K562 (cell line): ENCODE data around the gene PARK7. TPM values are rescaled to one million over a fixed set of nuclear protein-coding genes. Genes with fewer than 3 reads are reported as not detected.

Experiments
- ADNP ChIP-seq: fragments of 200-800 bp; sonication (Bioruptor generic); IDR thresholded peaks from 2 replicates; pipeline ENCODE4 v1.6.1; 2016; ENCODE audit warnings: missing genetic modification characterization, missing compliant biosample characterization
- CGGBP1 ChIP-seq: fragments of 250-450 bp; sonication (Bioruptor Pico); IDR thresholded peaks from 2 replicates; pipeline ENCODE4 v1.9.0; 2021; ENCODE audit warnings: mild to moderate bottlenecking
- ETS2 ChIP-seq: IDR thresholded peaks from 2 replicates; pipeline ENCODE4 v1.6.1; 2016; ENCODE audit warnings: borderline replicate concordance, missing genetic modification characterization, mild to moderate bottlenecking, moderate library complexity, missing compliant biosample characterization; ENCODE audit not compliant: poor library complexity, severe bottlenecking
- HOMEZ ChIP-seq: fragments of 250-450 bp; sonication (Bioruptor Pico); IDR thresholded peaks from 2 replicates; pipeline ENCODE4 v1.4.0; 2020; ENCODE audit warnings: mild to moderate bottlenecking, moderate library complexity
- ID3 ChIP-seq, 2 experiments: fragments of 250-450 bp in 1 of 2; fragments of 450-650 bp in 1 of 2; sonication (Bioruptor Pico) in 1 of 2; IDR thresholded peaks; 2 replicates each; pipeline versions ENCODE4 v1.6.1 to v1.8.0; 2016 to 2021; ENCODE audit warnings: mild to moderate bottlenecking in 2 of 2, moderate library complexity in 2 of 2, missing compliant biosample characterization in 1 of 2, missing genetic modification characterization in 1 of 2
- MNT ChIP-seq, 2 experiments: fragments of 450-650 bp; conservative IDR thresholded peaks; 2 replicates each; pipeline ENCODE4 v1.6.1; 2017; ENCODE audit warnings: mild to moderate bottlenecking in 2 of 2, moderate library complexity in 2 of 2
- NUFIP1 ChIP-seq: fragments of 450-650 bp; IDR thresholded peaks from 2 replicates; pipeline ENCODE4 v1.6.1; 2018; ENCODE audit not compliant: partially characterized antibody
- PTTG1 ChIP-seq: fragments of 450-650 bp; IDR thresholded peaks from 2 replicates; pipeline ENCODE4 v1.6.1; 2016; ENCODE audit warnings: low read depth, mild to moderate bottlenecking, missing genetic modification characterization, missing compliant biosample characterization
- RCOR1 ChIP-seq, 2 experiments: IDR thresholded peaks; 2 replicates each; pipeline ENCODE4 v1.6.1; 2012; ENCODE audit warnings: low read depth in 2 of 2, low read length in 2 of 2, borderline replicate concordance in 1 of 2, improper control_type of control experiment in 1 of 2
- SMARCC2 ChIP-seq: fragments of 450-650 bp; IDR thresholded peaks from 2 replicates; pipeline ENCODE4 v1.6.1; 2017; ENCODE audit warnings: antibody characterized with exemption, moderate library complexity, mild to moderate bottlenecking, low read depth
- SP1 ChIP-seq: sonication (generic); formaldehyde crosslinking; IDR thresholded peaks from 2 replicates; pipeline ENCODE4 v1.8.1; 2022; ENCODE audit warnings: mild to moderate bottlenecking, missing genetic modification reagents
- STAT6 ChIP-seq: sonication (generic); formaldehyde crosslinking; IDR thresholded peaks from 2 replicates; pipeline ENCODE4 v1.8.1; 2023; ENCODE audit warnings: mild to moderate bottlenecking, missing genetic modification reagents
- TRIM28 ChIP-seq: fragments of 450-650 bp; IDR thresholded peaks from 2 replicates; pipeline ENCODE4 v1.6.1; 2017
- ZBTB49 ChIP-seq: sonication (generic); formaldehyde crosslinking; IDR thresholded peaks from 2 replicates; pipeline ENCODE4 v1.8.0; 2022; ENCODE audit warnings: missing genetic modification reagents, mild to moderate bottlenecking, borderline replicate concordance
- ZFP30 ChIP-seq: fragments of 250-450 bp; sonication (Bioruptor Pico); IDR thresholded peaks from 2 replicates; pipeline ENCODE4 v1.8.0; 2022; ENCODE audit warnings: moderate library complexity, mild to moderate bottlenecking, inconsistent platforms, borderline replicate concordance
- ZNF12 ChIP-seq: sonication (generic); formaldehyde crosslinking; IDR thresholded peaks from 2 replicates; pipeline ENCODE4 v1.4.0; 2020; ENCODE audit warnings: mild to moderate bottlenecking, missing genetic modification reagents
- ZNF143 ChIP-seq: sonication (generic); formaldehyde crosslinking; IDR thresholded peaks from 2 replicates; pipeline ENCODE4 v1.9.0; 2022; ENCODE audit warnings: mild to moderate bottlenecking, missing genetic modification reagents
- polyA plus RNA-seq, 8 experiments: library from polyadenylated mRNA; depleted of rRNA in 4 of 8; stranded (reverse) in 5 of 8; unstranded in 3 of 8; fragments of >200 nt; fragmentation: Nextera tagmentation in 2 of 8; fragmentation: Illumina TruSeq in 1 of 8; extraction: Ambion mirVana in 2 of 8; extraction: Trizol in 1 of 8; gene quantifications; 2 replicates each; pipeline versions ENCODE4 v1.2.1 to v1.2.3, GENCODE V29; 2011 to 2014; ENCODE audit warnings: inconsistent platforms in 1 of 8, missing spikeins in 1 of 8
- total RNA-seq, 7 experiments: library from RNA; depleted of rRNA in 6 of 7; stranded (reverse); fragments of >200 nt in 6 of 7; fragmentation: Illumina TruSeq in 2 of 7; extraction: Trizol in 2 of 7; gene quantifications; 2 replicates each; pipeline versions ENCODE4 v1.2.1 to v1.2.3, GENCODE V29; 2011 to 2021; ENCODE audit warnings: low replicate concordance in 1 of 7

The PARK7 gene
- total and polyA plus RNA-seq, 9 of the 15 experiments (the other 6 are each of a cell fraction or from before 2014, with no cell fraction given): 374 to 1,298 (median 484) TPM

GRCh38 chr1:8004803-8005573 lies 43.5 kb downstream of the PARK7 start (continued):
- TF ChIP-seq MNT (conservative IDR thresholded peaks at IDR 0.05): peak; percentile 65 to 87
- no peak; the same call in 1 of the 2 replicates for TF ChIP-seq ZNF12
- peak; percentile 40 to 97; a peak in 2 of 4 replicates for TF ChIP-seq RCOR1 (IDR thresholded peaks at IDR 0.05; ENCODE audit: borderline replicate concordance in 1 of 2, low read depth in 2 of 2, low read length in 2 of 2)
- no peak for TF ChIP-seq ZFP30 (CRISPR knock-in tag)
- TF ChIP-seq ZNF143 (CRISPR knock-in tag): no peak
- TF ChIP-seq HOMEZ (CRISPR knock-in tag): no peak
- TF ChIP-seq ADNP (tag): no peak
- no peak for TF ChIP-seq ZBTB49 (CRISPR knock-in tag)
- no peak for TF ChIP-seq ETS2
- no peak for TF ChIP-seq TRIM28
- TF ChIP-seq SP1 (CRISPR knock-in tag): no peak
- TF ChIP-seq NUFIP1: no peak
- peak; percentile 60; the same call in 1 of the 2 replicates for TF ChIP-seq SMARCC2
- no peak for TF ChIP-seq ID3 (CRISPR knock-in tag; IDR thresholded peaks at IDR 0.05)
- TF ChIP-seq ID3 (tag; IDR thresholded peaks at IDR 0.05): peak; percentile 80
- peak; percentile 94; the same call in 1 of the 2 replicates for TF ChIP-seq STAT6 (CRISPR knock-in tag)
- TF ChIP-seq PTTG1 (tag): no peak
- no peak for TF ChIP-seq CGGBP1 (CRISPR knock-in tag)
